IMR-90 (cell line): ENCODE results near the gene PPIP5K2. TPM values are rescaled to one million over a fixed set of nuclear protein-coding genes. Genes with fewer than 3 reads are reported as not detected.
A peak's percentile ranks its signal among the peaks of the same experiment; 100 is the strongest.

Experiments used
- ATAC-seq: fragments of 200-7000 bp; cut with Tn5 transposase; 2 replicates; pipeline ENCODE4 v1.9.1; 2020; ENCODE audit warnings: low read depth, mild to moderate bottlenecking, moderate library complexity
- BruUV-seq: library from RNA; stranded (reverse); fragments of 400-500 nt; replicated peaks from 2 replicates; lab custom pipeline; 2021; lab: Mats Ljungman, UMichigan
- CTCF ChIA-PET: fragments of 300-600 bp; formaldehyde crosslinking; extraction: SDS; loops from one replicate; lab custom pipeline; 2021; ENCODE audit warnings: antibody characterized with exemption; lab: Yijun Ruan, JAX
- POLR2A ChIA-PET: fragments of 300-600 bp; sonication (Branson Sonifier 250); formaldehyde crosslinking; loops from one replicate; lab custom pipeline; 2022; ENCODE audit warnings: antibody characterized with exemption; ENCODE audit not compliant: unreplicated experiment; lab: Charles Lee
- DNase-seq: peaks from one replicate; pipeline ENCODE4 v3.0.0; 2013
- H2AFZ ChIP-seq: replicated peaks from 2 replicates; pipeline ENCODE3; 2013; ENCODE audit warnings: low read length, mild to moderate bottlenecking; ENCODE audit not compliant: poor library complexity
- H2AK5ac ChIP-seq: 2 replicates; pipeline ENCODE4 v1.6.1; 2013; ENCODE audit warnings: low read depth, low read length, inconsistent platforms
- H2AK9ac ChIP-seq: replicated peaks from 2 replicates; pipeline ENCODE3; 2013; ENCODE audit warnings: mild to moderate bottlenecking, low read depth, low read length, moderate library complexity; ENCODE audit not compliant: poor library complexity
- H2BK120ac ChIP-seq: 2 replicates; pipeline ENCODE4 v1.6.1; 2013; ENCODE audit warnings: low read depth, low read length, inconsistent platforms
- H2BK15ac ChIP-seq: 3 replicates; pipeline ENCODE4 v1.6.1; 2013; ENCODE audit warnings: low read depth, low read length, inconsistent platforms
- H2BK20ac ChIP-seq: 2 replicates; pipeline ENCODE4 v1.6.1; 2013; ENCODE audit warnings: low read depth, mild to moderate bottlenecking, inconsistent platforms, low read length, moderate library complexity
- H2BK5ac ChIP-seq: 2 replicates; pipeline ENCODE4 v1.6.1; 2013; ENCODE audit warnings: mild to moderate bottlenecking, low read depth, low read length, inconsistent platforms; ENCODE audit not compliant: poor library complexity, severe bottlenecking
- H3K14ac ChIP-seq: replicated peaks from 2 replicates; pipeline ENCODE4 v1.6.1; 2013; ENCODE audit warnings: low read depth, low read length, inconsistent platforms
- H3K18ac ChIP-seq: 2 replicates; pipeline ENCODE4 v1.6.1; 2013; ENCODE audit warnings: low read depth, low read length, control low read depth
- H3K23ac ChIP-seq: 2 replicates; pipeline ENCODE4 v1.6.1; 2013; ENCODE audit warnings: low read depth, low read length, inconsistent platforms
- H3K27ac ChIP-seq: 2 replicates; pipeline ENCODE4 v1.5.1; 2013; ENCODE audit warnings: mild to moderate bottlenecking, control low read depth, low read length; ENCODE audit not compliant: insufficient read depth
- H3K27me3 ChIP-seq: 2 replicates; pipeline ENCODE4 v1.6.1; 2013; ENCODE audit warnings: low read length; ENCODE audit not compliant: control insufficient read depth, insufficient read depth
- H3K36me3 ChIP-seq: 2 replicates; pipeline ENCODE4 v1.6.1; 2013; ENCODE audit warnings: low read length, mixed read lengths; ENCODE audit not compliant: control insufficient read depth, insufficient read depth
- H3K4ac ChIP-seq: 2 replicates; pipeline ENCODE4 v1.6.1; 2013; ENCODE audit warnings: low read depth, low read length, inconsistent platforms
- H3K4me1 ChIP-seq: 2 replicates; pipeline ENCODE4 v1.6.1; 2013; ENCODE audit warnings: low read length, mixed read lengths; ENCODE audit not compliant: control insufficient read depth, insufficient read depth
- H3K4me2 ChIP-seq: 2 replicates; pipeline ENCODE4 v1.6.1; 2013; ENCODE audit warnings: low read depth, mild to moderate bottlenecking, control low read depth, low read length, moderate library complexity
- H3K4me3 ChIP-seq: 2 replicates; pipeline ENCODE4 v1.5.1; 2013; ENCODE audit warnings: low read depth, mild to moderate bottlenecking, control low read depth, low read length, moderate library complexity; ENCODE audit not compliant: insufficient read depth
- H3K56ac ChIP-seq: 2 replicates; pipeline ENCODE4 v1.6.1; 2013; ENCODE audit warnings: low read length, inconsistent platforms; ENCODE audit not compliant: insufficient read depth; ENCODE audit errors: extremely low read depth
- H3K79me1 ChIP-seq, 2 experiments: 2 replicates each; pipeline ENCODE4 v1.6.1; 2013; ENCODE audit warnings: low read length in 2 of 2, inconsistent platforms in 1 of 2, low read depth in 1 of 2
- H3K9ac ChIP-seq: 2 replicates; pipeline ENCODE4 v1.6.1; 2013; ENCODE audit warnings: low read depth, low read length, control low read depth
- H3K9me1 ChIP-seq: 2 replicates; pipeline ENCODE4 v1.6.1; 2013; ENCODE audit warnings: low read length, inconsistent platforms; ENCODE audit not compliant: insufficient read depth
- H3K9me3 ChIP-seq: 2 replicates; pipeline ENCODE4 v1.6.1; 2013; ENCODE audit warnings: low read length; ENCODE audit not compliant: control insufficient read depth, insufficient read depth
- H4K20me1 ChIP-seq: 2 replicates; pipeline ENCODE4 v1.6.1; 2013; ENCODE audit warnings: low read length, inconsistent platforms; ENCODE audit not compliant: insufficient read depth
- H4K5ac ChIP-seq: 2 replicates; pipeline ENCODE4 v1.6.1; 2013; ENCODE audit warnings: mild to moderate bottlenecking, low read depth, low read length, control low read depth
- H4K8ac ChIP-seq, 2 experiments: 2 replicates each; pipeline ENCODE4 v1.6.1; 2013; ENCODE audit warnings: low read depth in 2 of 2, low read length in 2 of 2, control low read depth in 1 of 2, inconsistent platforms in 1 of 2
- H4K91ac ChIP-seq: 2 replicates; pipeline ENCODE4 v1.6.1; 2013; ENCODE audit warnings: low read depth, low read length, inconsistent platforms; ENCODE audit not compliant: insufficient read depth
- BHLHE40 ChIP-seq: fragments of 150-350 bp; IDR thresholded peaks from 2 replicates; pipeline ENCODE4 v1.6.1; 2016; ENCODE audit warnings: mild to moderate bottlenecking, low read depth, low read length
- SMC3 ChIP-seq: fragments of 150-350 bp; IDR thresholded peaks from 2 replicates; pipeline ENCODE4 v1.6.1; 2016; ENCODE audit warnings: low read depth, mild to moderate bottlenecking, antibody characterized with exemption, low read length, moderate library complexity
- WGBS, 2 experiments: methylation state at CpG; one replicate each; pipeline versions ENCODE4 v1.1.5 to v1.1.7; 2013; ENCODE audit warnings: missing lambda C conversion rate in 2 of 2; ENCODE audit not compliant: insufficient read length in 1 of 2; ENCODE audit errors: extremely low coverage in 2 of 2; 5-methylcytosine and 5-hydroxymethylcytosine counted together
- dilution Hi-C: fragments of 300-500 bp; cut with HindIII; formaldehyde crosslinking; loops from one replicate; pipeline ENCODE4 v1.14.3; 2018; ENCODE audit warnings: low sequenced_read_pairs; ENCODE audit not compliant: unreplicated experiment
- in situ Hi-C: fragments of 300-500 bp; cut with MboI; formaldehyde crosslinking; loops from 3 replicates; pipeline ENCODE4 v1.14.3; 2019; ENCODE audit warnings: low sequenced_read_pairs, inconsistent platforms, mixed read lengths
- intact Hi-C: fragments of 100-400 bp; cut with micrococcal nuclease; formaldehyde crosslinking; loops from 2 replicates; pipeline ENCODE4 v1.10.0; 2022
- polyA plus RNA-seq, 3 experiments: library from polyadenylated mRNA; depleted of rRNA; stranded (reverse); fragments of >200 nt; gene quantifications; 2 replicates each; pipeline ENCODE4 v1.2.3, GENCODE V29; 2012; ENCODE audit warnings: low replicate concordance in 1 of 3
- total RNA-seq: library from RNA; depleted of rRNA; stranded (reverse); fragments of >200 nt; gene quantifications from 2 replicates; pipeline ENCODE4 v1.2.3, GENCODE V29; 2012

The PPIP5K2 gene
- total and polyA plus RNA-seq, 2 of the 4 experiments (the other 2 are of a cell fraction) = 32.4 to 67.6 TPM

DNA sequence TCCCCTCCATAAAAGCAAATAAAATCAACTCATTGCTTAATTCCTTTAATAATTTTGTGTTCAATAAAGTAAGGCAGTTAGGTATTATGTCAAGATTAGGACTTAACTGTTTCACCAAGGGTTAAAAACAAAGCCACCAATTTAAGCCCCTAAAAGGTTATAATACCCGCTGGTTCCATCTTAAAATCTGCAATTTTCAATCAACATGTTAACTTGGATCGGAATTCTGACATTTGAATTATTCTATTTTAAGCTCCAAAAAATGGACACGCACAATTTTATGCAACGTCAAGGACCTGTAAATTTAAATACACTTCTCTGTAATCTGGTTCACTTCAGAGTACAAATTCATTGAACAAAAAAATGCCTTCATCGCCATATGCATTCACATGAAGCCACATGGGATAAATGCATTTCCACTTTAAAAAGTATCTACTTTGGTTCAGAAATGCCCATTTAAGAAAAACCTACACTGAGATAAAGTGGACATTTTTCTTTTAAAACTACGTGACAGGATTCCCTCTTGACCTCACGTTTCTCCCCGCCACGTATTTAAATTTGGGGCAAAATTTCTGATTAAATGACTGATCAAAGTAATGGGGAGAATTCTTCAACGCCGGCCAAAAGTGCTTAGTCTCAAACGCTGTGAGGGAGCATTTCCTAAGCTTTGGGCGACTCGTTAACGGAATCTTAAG lies 884 bp upstream of the PPIP5K2 start:
- peak overlapping the region; percentile 85 for H4K91ac ChIP-seq
- peaks cover 9 to 33% of the 10 kb centered on the region in 2 experiments for H3K79me1 ChIP-seq
- DNase-seq (peak; percentile 13), ATAC-seq (no peak)
- BruUV-seq = TSS peak; percentile 92
- in situ Hi-C loops (no loop called here), intact Hi-C loops (no loop called here), dilution Hi-C loops (no loop called here)
- no peak overlapping the region for H2BK20ac ChIP-seq
- peak overlapping the region; percentile 86 for H3K27ac ChIP-seq
- peak overlapping the region; percentile 80 for H3K4me2 ChIP-seq
- POLR2A ChIA-PET = interaction anchor here (0.8 kb wide), 1 partner anchor 13 kb away, joined by 3 read pairs; no protein-coding TSS in a partner anchor
- no peak overlapping the region for H2BK15ac ChIP-seq
- H3K4ac ChIP-seq = peak overlapping the region; percentile 89
- no peaks in the 10 kb centered on the region; the same call in 1 of the 2 replicates for H4K20me1 ChIP-seq
- 0 out of 2 replicates have a peak, but pooled peaks cover 4% of the 10 kb centered on the region for H3K9me1 ChIP-seq
- H2BK5ac ChIP-seq = peak overlapping the region; percentile 92
- peak overlapping the region; percentile 66 to 99 for H4K8ac ChIP-seq
- peak overlapping the region; percentile 99 for H3K56ac ChIP-seq
- H2BK120ac ChIP-seq = peak overlapping the region; percentile 69
- 0% methylated on average over 5 of the region's 15 CpGs; no CpG with 5 or more reads in 1 of the 2 experiments for WGBS, 2 experiments
- no peaks in the 10 kb centered on the region for H3K9me3 ChIP-seq
- TF ChIP-seq BHLHE40 (peak; percentile 22; the same call in 1 of the 2 replicates), SMC3 (no peak)
- no peaks in the 10 kb centered on the region for H3K4me1 ChIP-seq
- H3K18ac ChIP-seq = peak overlapping the region; percentile 91
- CTCF ChIA-PET = interaction anchor here (0.6 to 1.2 kb wide), 3 partner anchors 10 to 442 kb away, joined by 3 read pairs; no protein-coding TSS in a partner anchor
- peak overlapping the region; percentile 99 for H3K9ac ChIP-seq
- peak overlapping the region; percentile 90 for H3K14ac ChIP-seq
- peak overlapping the region; percentile 67; the same call in 1 of the 2 replicates for H2AK5ac ChIP-seq
- H3K27me3 ChIP-seq = no peaks in the 10 kb centered on the region
- peak overlapping the region; percentile 97 for H4K5ac ChIP-seq
- H3K4me3 ChIP-seq = peak overlapping the region; percentile 81
- H3K36me3 ChIP-seq = no peaks in the 10 kb centered on the region
- H2AFZ ChIP-seq = peak overlapping the region; percentile 96
- peak overlapping the region; percentile 85 for H2AK9ac ChIP-seq
- H3K23ac ChIP-seq = peak overlapping the region; percentile 87
